Activated B cell treated with CpG ODN at 0.5 μM for 24 hours (primary cell): ENCODE results near the gene WDR37. TPM values are rescaled to one million over a fixed set of nuclear protein-coding genes. Genes with fewer than 3 reads are reported as not detected.

Experiments used
- ATAC-seq: fragments of 200-7000 bp; cut with Tn5 transposase; one replicate; pipeline ENCODE4 v1.10.0; 2021; ENCODE audit warnings: low read depth, mild to moderate bottlenecking, moderate library complexity
- CTCF ChIA-PET: fragments of 350-600 bp; sonication (Branson Sonifier 250); formaldehyde crosslinking; loops from one replicate; lab custom pipeline; 2021; ENCODE audit warnings: antibody characterized with exemption; lab: Charles Lee
- POLR2A ChIA-PET: fragments of 350-600 bp; sonication (Branson Sonifier 250); formaldehyde crosslinking; loops from one replicate; lab custom pipeline; 2021; ENCODE audit warnings: antibody characterized with exemption; lab: Charles Lee
- DNase-seq: peaks from one replicate; pipeline ENCODE4 v3.0.0; 2022
- H3K27ac Mint-ChIP-seq: one replicate; pipeline ENCODE4 v1.8.0; 2020; ENCODE audit warnings: mixed read lengths
- H3K27me3 Mint-ChIP-seq: one replicate; pipeline ENCODE4 v1.8.0; 2021; ENCODE audit warnings: mixed read lengths
- H3K36me3 Mint-ChIP-seq: one replicate; pipeline ENCODE4 v1.8.0; 2021; ENCODE audit warnings: low read depth, mixed read lengths
- H3K4me1 Mint-ChIP-seq: one replicate; pipeline ENCODE4 v1.8.0; 2021; ENCODE audit warnings: mixed read lengths
- H3K4me3 Mint-ChIP-seq: one replicate; pipeline ENCODE4 v1.8.0; 2020; ENCODE audit warnings: mild to moderate bottlenecking, mixed read lengths
- H3K9me3 Mint-ChIP-seq: one replicate; pipeline ENCODE4 v1.8.0; 2020; ENCODE audit warnings: mixed read lengths
- CTCF ChIP-seq: fragments of 200-600 bp; IDR thresholded peaks from one replicate; pipeline ENCODE4 v1.8.0; 2022; ENCODE audit warnings: antibody characterized with exemption, mild to moderate bottlenecking
- intact Hi-C: fragments of 100-400 bp; cut with micrococcal nuclease; formaldehyde crosslinking; loops from one replicate; pipeline ENCODE4 v1.15.1; 2024
- total RNA-seq: library from RNA; stranded (reverse); gene quantifications from 2 replicates; pipeline ENCODE4 v1.2.3, GENCODE V29; 2022

Gene WDR37
- total RNA-seq, 1 donor from 2014 or later = 20.0 TPM

GRCh38 chr10:1093696-1094095, 37.5 kb downstream of the WDR37 start:
- intact Hi-C loops = no loop called here
- H3K4me1 Mint-ChIP-seq = no peaks in the 10 kb centered on the region
- no peak overlapping the region for H3K4me3 Mint-ChIP-seq
- no peak overlapping the region for H3K27ac Mint-ChIP-seq
- DNase-seq (no peak), ATAC-seq (no peak)
- peaks cover 39% of the 10 kb centered on the region for H3K36me3 Mint-ChIP-seq
- no peak for TF ChIP-seq CTCF
- CTCF ChIA-PET = no interaction called here
- H3K9me3 Mint-ChIP-seq = no peaks in the 10 kb centered on the region
- POLR2A ChIA-PET = no interaction called here
- no peaks in the 10 kb centered on the region for H3K27me3 Mint-ChIP-seq

DNA sequence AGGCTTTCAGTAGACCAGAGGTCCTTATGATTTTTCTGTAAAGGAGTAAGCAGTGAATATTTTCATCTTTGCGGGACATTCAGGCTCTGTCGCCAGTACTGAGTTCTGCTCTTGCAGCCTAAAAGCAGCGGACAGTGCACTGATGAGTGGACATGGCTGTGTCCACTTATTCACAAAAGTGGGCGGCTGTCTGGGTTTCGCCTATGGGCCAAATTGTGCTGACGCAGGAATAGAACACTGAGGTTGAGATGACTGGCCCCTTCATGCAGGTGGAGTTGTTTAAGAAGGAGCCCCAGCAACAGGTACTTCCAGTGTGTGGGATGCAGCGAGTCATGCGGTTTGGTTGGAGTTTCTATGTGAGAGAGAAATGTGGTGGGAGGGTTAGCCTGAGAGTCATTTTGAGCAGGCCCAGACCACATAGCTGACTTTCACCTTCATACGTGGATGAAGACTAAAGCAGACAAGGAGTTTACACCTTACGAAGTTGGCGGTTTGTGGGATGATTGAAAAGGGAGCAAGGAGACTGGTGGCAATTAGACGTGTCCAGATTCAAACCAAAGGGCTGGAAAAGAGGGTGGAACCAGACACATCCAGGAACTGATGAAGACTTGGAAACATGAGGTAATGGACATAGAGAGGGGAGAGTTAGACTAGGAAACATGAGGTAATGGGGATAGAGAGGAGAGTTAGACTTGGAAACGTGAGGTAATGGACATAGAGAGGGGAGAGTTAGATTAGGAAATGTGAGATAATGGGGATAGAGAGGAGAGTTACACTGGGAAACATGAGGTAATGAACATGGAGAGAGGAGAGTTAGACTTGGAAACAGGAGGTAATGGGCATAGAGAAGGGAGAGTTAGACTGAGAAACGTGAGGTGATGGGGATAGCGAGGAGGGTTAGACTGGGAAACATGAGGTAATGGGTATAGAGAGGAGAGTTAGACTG, 38.2 kb downstream of the WDR37 start:
- ChIA-PET POLR2A (no interaction called here), CTCF (no interaction called here)
- no peak for DNase-seq
- no peaks in the 10 kb centered on the region for H3K4me1 Mint-ChIP-seq
- intact Hi-C loops = no loop called here
- H3K27ac Mint-ChIP-seq = no peak overlapping the region
- TF ChIP-seq CTCF = no peak
- ATAC-seq = no peak
- no peaks in the 10 kb centered on the region for H3K27me3 Mint-ChIP-seq
- no peaks in the 10 kb centered on the region for H3K9me3 Mint-ChIP-seq
- no peak overlapping the region for H3K4me3 Mint-ChIP-seq
- H3K36me3 Mint-ChIP-seq = peaks cover 39% of the 10 kb centered on the region

DNA sequence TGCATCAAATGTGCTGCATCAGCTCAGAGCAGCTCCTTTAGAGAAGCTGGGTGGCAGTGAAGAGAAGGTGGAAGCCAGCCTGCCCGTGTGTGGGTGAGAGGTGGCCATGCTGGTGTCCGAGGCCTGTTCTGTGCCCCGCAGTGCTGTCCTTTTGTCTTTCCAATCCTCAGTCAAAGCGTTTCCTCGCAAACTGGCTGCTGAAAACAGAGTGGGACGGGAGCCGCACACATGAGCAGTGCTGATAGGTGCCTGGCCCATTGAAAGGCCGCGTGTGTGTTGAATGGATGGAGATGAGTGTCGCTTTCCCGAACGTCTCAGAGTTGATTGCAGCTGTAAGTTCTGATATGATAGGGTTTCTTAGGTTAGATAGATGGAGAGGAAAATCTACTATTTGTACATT, 39.3 kb downstream of the WDR37 start:
- CTCF ChIA-PET = no interaction called here
- no peak for TF ChIP-seq CTCF
- H3K36me3 Mint-ChIP-seq = peaks cover 41% of the 10 kb centered on the region
- DNase-seq (no peak), ATAC-seq (no peak)
- intact Hi-C loops = no loop called here
- POLR2A ChIA-PET = no interaction called here
- no peak overlapping the region for H3K4me3 Mint-ChIP-seq
- H3K9me3 Mint-ChIP-seq = no peaks in the 10 kb centered on the region
- no peaks in the 10 kb centered on the region for H3K27me3 Mint-ChIP-seq
- no peaks in the 10 kb centered on the region for H3K4me1 Mint-ChIP-seq
- H3K27ac Mint-ChIP-seq = no peak overlapping the region

GRCh38 chr10:1096287-1096889, 40.2 kb downstream of the WDR37 start:
- no peak for TF ChIP-seq CTCF
- Mint-ChIP-seq H3K4me3 (no peak overlapping the region), H3K27ac (no peak overlapping the region), H3K9me3 (no peaks in the 10 kb centered on the region), H3K36me3 (peaks cover 41% of the 10 kb centered on the region), H3K27me3 (no peaks in the 10 kb centered on the region), H3K4me1 (no peaks in the 10 kb centered on the region)
- no peak for ATAC-seq
- ChIA-PET CTCF (no interaction called here), POLR2A (no interaction called here)
- intact Hi-C loops = no loop called here
- DNase-seq = no peak

GRCh38 chr10:1097436-1097835, 41.3 kb downstream of the WDR37 start:
- TF ChIP-seq CTCF = no peak
- intact Hi-C loops = no loop called here
- DNase-seq (no peak), ATAC-seq (no peak)
- H3K27ac Mint-ChIP-seq = no peak overlapping the region
- no peaks in the 10 kb centered on the region for H3K4me1 Mint-ChIP-seq
- H3K27me3 Mint-ChIP-seq = no peaks in the 10 kb centered on the region
- peaks cover 47% of the 10 kb centered on the region for H3K36me3 Mint-ChIP-seq
- no peaks in the 10 kb centered on the region for H3K9me3 Mint-ChIP-seq
- CTCF ChIA-PET = no interaction called here
- POLR2A ChIA-PET = no interaction called here
- H3K4me3 Mint-ChIP-seq = no peak overlapping the region
